Suprapubic skin (tissue), 4 donors: ENCODE data around the gene CHD2. TPM values are rescaled to one million over a fixed set of nuclear protein-coding genes. Genes with fewer than 3 reads are reported as not detected.

Experiments
- DNase-seq, 2 donors: peaks; one replicate each; pipeline ENCODE4 v3.0.0-alpha.2; 2019; ENCODE audit warnings: low spot score in 2 of 2
- H3K27ac ChIP-seq: fragments of 200-600 bp; sonication (generic); one replicate; pipeline ENCODE4 v1.5.1; 2019
- H3K27me3 ChIP-seq: fragments of 200-600 bp; sonication (generic); one replicate; pipeline ENCODE4 v1.5.1; 2019
- H3K36me3 ChIP-seq: fragments of 200-600 bp; sonication (generic); one replicate; pipeline ENCODE4 v1.5.1; 2019
- H3K4me1 ChIP-seq: fragments of 200-600 bp; sonication (generic); one replicate; pipeline ENCODE4 v1.5.1; 2019
- H3K4me3 ChIP-seq: fragments of 200-600 bp; sonication (generic); one replicate; pipeline ENCODE4 v1.5.1; 2019; ENCODE audit warnings: mild to moderate bottlenecking
- H3K9me3 ChIP-seq: fragments of 200-600 bp; sonication (generic); one replicate; pipeline ENCODE4 v1.5.1; 2019
- CTCF ChIP-seq, 2 donors: fragments of 200-600 bp in 1 of 2; fragments of 450-650 bp in 1 of 2; sonication (generic) in 1 of 2; IDR thresholded peaks; one replicate each; pipeline ENCODE4 v1.5.1; 2016 to 2019; ENCODE audit warnings: antibody characterized with exemption in 2 of 2, mild to moderate bottlenecking in 1 of 2, moderate library complexity in 1 of 2
- EP300 ChIP-seq: sonication (generic); formaldehyde crosslinking; IDR thresholded peaks from one replicate; pipeline ENCODE4 v1.6.1; 2017; ENCODE audit warnings: antibody characterized with exemption
- POLR2A ChIP-seq, 2 donors: fragments of 450-650 bp; IDR thresholded peaks; one replicate each; pipeline ENCODE4 v1.6.1; 2017; ENCODE audit warnings: antibody characterized with exemption in 2 of 2, mild to moderate bottlenecking in 2 of 2, moderate library complexity in 2 of 2
- POLR2AphosphoS5 ChIP-seq, 3 donors: sonication (generic); formaldehyde crosslinking; IDR thresholded peaks; one replicate each; pipeline ENCODE4 v1.6.1; 2017; ENCODE audit warnings: antibody characterized with exemption in 3 of 3
- WGBS: methylation state at CpG from one replicate; pipeline ENCODE4 v1.1.5; 2018; 5-methylcytosine and 5-hydroxymethylcytosine counted together
- total RNA-seq, 4 donors: library from RNA; depleted of rRNA; stranded (reverse); fragments of >200 nt; gene quantifications; one replicate each; pipeline ENCODE4 v1.1.0, GENCODE V29; 2016

The CHD2 gene
- total RNA-seq, 4 donors from 2014 or later = 93.3 to 319 (median 127) TPM

GRCh38 chr15:92929002-92929401, 28.9 kb downstream of the CHD2 start:
- no peak overlapping the region for H3K27ac ChIP-seq
- DNase-seq = no peak
- H3K27me3 ChIP-seq = no peaks in the 10 kb centered on the region
- H3K9me3 ChIP-seq = no peaks in the 10 kb centered on the region
- WGBS = 93% methylated on average over 6 of the region's 6 CpGs
- no peak for TF ChIP-seq EP300
- no peak for TF ChIP-seq POLR2A (IDR thresholded peaks at IDR 0.05)
- TF ChIP-seq CTCF (IDR thresholded peaks at IDR 0.05) = no peak
- no peak for TF ChIP-seq POLR2AphosphoS5 (IDR thresholded peaks at IDR 0.05)
- peaks cover 96% of the 10 kb centered on the region for H3K36me3 ChIP-seq
- peaks cover 16% of the 10 kb centered on the region for H3K4me1 ChIP-seq
- no peak overlapping the region for H3K4me3 ChIP-seq

GRCh38 chr15:92930054-92930621, 30.0 kb downstream of the CHD2 start:
- peaks cover 11% of the 10 kb centered on the region for H3K4me1 ChIP-seq
- no peaks in the 10 kb centered on the region for H3K27me3 ChIP-seq
- no peak overlapping the region for H3K27ac ChIP-seq
- peaks cover 96% of the 10 kb centered on the region for H3K36me3 ChIP-seq
- TF ChIP-seq POLR2A (IDR thresholded peaks at IDR 0.05) (no peak), EP300 (no peak), CTCF (IDR thresholded peaks at IDR 0.05) (no peak), POLR2AphosphoS5 (IDR thresholded peaks at IDR 0.05) (no peak)
- DNase-seq = no peak
- 37% methylated on average over 3 of the region's 3 CpGs for WGBS
- H3K9me3 ChIP-seq = no peaks in the 10 kb centered on the region
- no peak overlapping the region for H3K4me3 ChIP-seq

GRCh38 chr15:92930776-92931175, 30.7 kb downstream of the CHD2 start:
- H3K9me3 ChIP-seq = no peaks in the 10 kb centered on the region
- 26% methylated on average over 1 of the region's 1 CpG for WGBS
- no peak overlapping the region for H3K27ac ChIP-seq
- no peaks in the 10 kb centered on the region for H3K27me3 ChIP-seq
- no peak for DNase-seq
- no peak for TF ChIP-seq POLR2A (IDR thresholded peaks at IDR 0.05)
- H3K4me3 ChIP-seq = no peak overlapping the region
- peaks cover 95% of the 10 kb centered on the region for H3K36me3 ChIP-seq
- H3K4me1 ChIP-seq = peaks cover 11% of the 10 kb centered on the region

- no peak for TF ChIP-seq EP300
- TF ChIP-seq POLR2AphosphoS5 (IDR thresholded peaks at IDR 0.05) = no peak
- no peak for TF ChIP-seq POLR2A (IDR thresholded peaks at IDR 0.05)
- TF ChIP-seq CTCF (IDR thresholded peaks at IDR 0.05) = no peak
- Histone ChIP-seq H3K36me3 (peaks cover 94% of the 10 kb centered on the region), H3K4me1 (peaks cover 19% of the 10 kb centered on the region), H3K4me3 (no peak overlapping the region), H3K9me3 (no peaks in the 10 kb centered on the region), H3K27me3 (no peaks in the 10 kb centered on the region), H3K27ac (no peak overlapping the region)
- DNase-seq = no peak
- 90% methylated on average over 8 of the region's 8 CpGs for WGBS
Observed at GRCh38 chr15:92932946-92933649, 33.0 kb downstream of the CHD2 start.

- no peak for TF ChIP-seq EP300
- TF ChIP-seq POLR2AphosphoS5 (IDR thresholded peaks at IDR 0.05) = no peak
- TF ChIP-seq CTCF (IDR thresholded peaks at IDR 0.05) = no peak
- no peak for TF ChIP-seq POLR2A (IDR thresholded peaks at IDR 0.05)
- 100% methylated on average over 1 of the region's 1 CpG for WGBS
- Histone ChIP-seq H3K27ac (no peak overlapping the region), H3K36me3 (peaks cover 94% of the 10 kb centered on the region), H3K4me3 (no peak overlapping the region), H3K27me3 (no peaks in the 10 kb centered on the region), H3K9me3 (no peaks in the 10 kb centered on the region), H3K4me1 (peaks cover 19% of the 10 kb centered on the region)
- DNase-seq = no peak
Observed at GRCh38 chr15:92933831-92934230, 33.7 kb downstream of the CHD2 start.
